ENCODE results near the gene ADAD1.

- no peak for TF ChIP-seq CTCF (IDR thresholded peaks at IDR 0.05)
- TF ChIP-seq EP300 (IDR thresholded peaks at IDR 0.05; ENCODE audit: low read depth): no peak
Measured at GRCh38 chr4:122393276-122393675, 14.5 kb downstream of the ADAD1 start.
